Right kidney (tissue), 1 donor: ENCODE data around the gene UGT1A4.

ENCODE experiments used
- DNase-seq: peaks from one replicate; pipeline ENCODE4 v3.0.0-alpha.2; 2016

Gene UGT1A4

DNA sequence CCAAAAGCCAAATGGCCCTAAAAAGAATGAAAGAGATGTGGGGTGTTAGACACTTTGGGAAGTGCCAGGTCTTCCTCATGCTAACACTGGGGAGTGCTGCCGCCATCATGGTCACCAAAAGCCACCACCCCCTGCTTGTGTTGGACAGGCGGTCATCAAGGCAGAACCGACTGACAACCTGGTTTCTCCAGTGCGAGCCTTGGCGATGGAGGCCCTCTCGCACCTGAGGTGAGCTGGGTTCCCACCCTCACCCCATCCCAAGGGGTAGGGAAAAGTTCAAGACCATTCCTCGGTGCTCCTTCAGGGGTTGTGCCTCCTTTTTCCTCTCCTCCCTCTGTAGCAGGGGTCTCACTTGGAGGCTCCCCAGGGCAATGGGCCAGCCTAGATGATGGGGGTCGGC lies 93.2 kb downstream of the UGT1A4 start:
- DNase-seq: no peak

DNA sequence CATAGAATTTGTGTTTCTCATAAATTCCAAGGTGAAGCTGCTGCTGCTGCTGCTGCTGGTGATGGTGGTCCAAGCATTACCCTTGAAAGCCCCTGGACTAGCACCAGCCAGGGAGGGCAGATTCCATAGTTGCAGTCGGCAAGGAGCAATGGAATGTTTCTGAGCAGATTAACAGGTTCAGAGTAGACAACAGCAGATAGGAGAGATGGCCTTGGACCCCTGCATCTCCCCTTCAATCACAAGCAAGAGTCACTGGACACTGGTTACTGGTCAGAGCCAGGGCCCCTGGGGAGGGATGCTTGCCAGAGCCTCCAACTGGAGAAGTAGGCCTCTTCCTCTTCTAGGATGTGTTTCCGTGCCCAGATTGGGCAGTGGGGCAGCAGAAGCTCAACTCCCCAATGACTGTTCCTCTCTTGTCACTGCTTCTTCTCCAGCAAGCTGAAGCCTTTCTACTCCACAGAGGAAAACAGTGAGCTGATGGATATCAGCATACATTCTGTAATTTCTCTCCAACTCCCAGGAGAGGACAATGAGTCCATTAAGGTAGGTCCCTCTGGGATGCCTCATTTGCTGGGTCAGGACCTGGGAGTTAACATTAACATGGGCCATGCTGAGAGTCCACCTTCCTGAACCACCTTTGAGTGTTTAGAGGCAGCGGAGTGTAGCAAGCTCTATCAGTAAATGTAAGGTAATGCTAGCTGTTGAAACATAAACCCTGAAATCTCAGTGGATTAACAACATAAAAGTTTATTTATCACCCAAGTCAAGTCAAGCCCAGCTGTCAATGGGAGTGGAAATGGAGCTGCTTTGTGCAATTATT lies 94.9 kb downstream of the UGT1A4 start:
- peak; percentile 34 for DNase-seq

DNA sequence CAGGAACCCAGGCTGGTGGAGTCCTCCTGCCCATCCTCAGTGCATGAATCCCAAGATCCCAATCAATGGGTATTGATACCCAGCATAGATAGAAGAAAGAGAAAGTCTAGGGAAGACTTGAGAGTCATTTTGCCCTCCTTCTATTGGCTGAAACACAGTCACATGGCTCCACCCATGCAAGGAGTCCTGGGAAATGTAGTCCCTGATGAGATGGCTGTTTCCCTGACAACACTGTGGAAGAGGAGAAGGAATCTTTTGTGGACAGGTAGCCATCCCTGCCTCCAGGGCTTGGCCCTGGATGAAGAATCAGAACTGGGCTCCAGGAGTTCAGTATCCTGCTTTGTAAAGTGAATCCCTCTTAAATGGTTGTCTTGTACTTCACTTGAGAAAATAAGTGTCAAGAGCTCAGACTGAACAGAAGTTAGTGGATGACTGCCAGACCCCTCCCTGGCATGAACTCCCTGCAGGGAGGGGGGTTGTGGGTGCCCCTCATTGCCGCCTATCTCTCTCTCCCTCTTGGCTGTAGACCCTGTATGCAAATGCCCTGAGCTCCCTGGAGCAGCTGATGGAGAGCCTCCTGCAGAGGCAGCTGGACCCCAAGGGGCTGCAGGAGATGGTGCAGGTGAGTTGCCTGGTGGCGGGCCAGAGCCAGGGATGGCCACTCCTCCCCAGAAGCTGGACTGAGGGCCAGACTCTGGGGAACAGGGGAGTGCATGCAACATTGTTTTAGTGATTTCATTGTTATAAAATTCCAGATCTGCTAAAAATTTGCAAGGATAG lies 95.7 kb downstream of the UGT1A4 start:
- DNase-seq: peak; percentile 33

DNA sequence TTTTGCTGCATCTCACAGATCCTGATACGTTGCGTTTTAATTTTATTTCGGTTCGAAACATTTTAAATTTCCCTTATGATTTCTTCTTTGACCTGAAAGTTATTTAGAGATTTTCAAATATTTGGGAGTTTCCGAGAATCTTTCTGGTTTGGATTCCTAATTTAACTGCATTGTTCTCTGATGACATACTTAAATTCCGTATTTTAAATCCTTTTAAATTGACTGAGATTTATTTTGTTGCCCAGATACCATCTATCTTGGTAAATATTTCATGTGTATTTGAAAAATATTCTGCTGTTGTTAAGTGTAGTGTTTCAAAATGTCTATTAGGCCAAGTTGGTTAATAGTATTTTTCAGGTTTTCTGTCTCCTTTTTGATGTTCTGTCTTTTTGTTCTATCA lies 97.3 kb downstream of the UGT1A4 start:
- DNase-seq: no peak

DNA sequence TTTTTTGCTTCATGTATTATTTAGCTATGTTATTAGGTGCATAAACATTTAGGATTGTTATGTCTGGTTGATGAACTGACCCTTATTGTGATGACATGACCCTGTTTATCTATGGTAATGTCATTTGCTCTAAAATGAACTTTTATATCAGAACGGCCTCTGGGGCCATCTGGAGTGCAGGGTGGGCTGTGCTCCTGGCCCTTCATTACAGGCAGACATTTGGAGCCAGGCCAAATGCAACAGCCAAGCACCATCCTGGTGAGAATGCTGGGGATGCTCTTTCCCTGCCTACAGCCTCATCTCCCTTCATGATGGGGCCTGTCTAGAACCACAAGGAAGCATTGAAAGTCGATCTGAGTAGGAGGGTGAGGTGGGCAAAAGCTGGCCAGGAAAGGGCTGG lies 97.8 kb downstream of the UGT1A4 start:
- no peak for DNase-seq

DNA sequence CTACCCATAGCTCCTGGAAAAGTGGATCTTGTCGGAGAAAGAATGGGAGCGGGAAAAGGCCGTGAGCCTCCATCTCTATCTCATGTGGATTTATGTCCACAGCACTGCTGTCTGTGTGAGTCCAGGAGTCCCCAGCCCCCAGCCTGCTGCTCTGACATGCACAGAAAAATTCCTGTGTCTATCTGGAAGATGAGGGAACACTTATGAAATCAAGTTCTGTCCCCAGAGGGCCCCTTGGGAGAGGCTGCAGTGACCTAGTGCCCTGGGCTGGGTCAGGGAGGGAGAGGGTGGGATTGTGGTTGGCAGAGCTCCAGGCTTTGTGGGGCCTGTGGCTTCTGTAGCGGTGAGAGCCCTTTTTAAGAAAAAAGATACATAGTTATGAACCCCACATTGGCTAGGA lies 98.2 kb downstream of the UGT1A4 start:
- DNase-seq: no peak

DNA sequence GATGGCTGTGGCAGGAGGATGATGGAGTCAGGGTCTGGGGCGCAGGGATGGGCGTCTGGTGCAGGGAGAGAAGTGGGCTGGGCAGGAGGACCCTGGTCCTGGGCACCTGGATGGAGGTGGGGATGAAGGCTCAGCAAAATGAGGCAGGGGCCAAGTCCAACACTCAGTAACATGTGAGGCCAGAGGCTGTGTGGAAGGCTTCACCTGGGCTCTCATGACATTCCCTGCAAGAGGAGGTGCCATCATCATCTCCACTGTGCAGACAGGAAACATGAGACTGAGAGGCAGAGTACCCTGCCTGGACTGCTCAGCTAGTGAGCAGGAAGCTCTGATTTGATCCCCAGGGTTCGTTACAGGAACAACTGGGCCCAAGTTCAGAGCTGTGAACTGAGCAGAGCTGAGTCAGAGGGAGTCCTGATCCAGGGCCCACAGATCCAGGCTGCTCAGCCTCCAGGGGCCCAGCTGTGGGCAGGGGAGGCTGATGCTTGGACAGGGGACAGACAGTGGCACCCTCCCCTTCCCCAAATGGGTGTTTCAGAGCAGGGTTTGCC lies 98.9 kb downstream of the UGT1A4 start:
- DNase-seq: no peak

DNA sequence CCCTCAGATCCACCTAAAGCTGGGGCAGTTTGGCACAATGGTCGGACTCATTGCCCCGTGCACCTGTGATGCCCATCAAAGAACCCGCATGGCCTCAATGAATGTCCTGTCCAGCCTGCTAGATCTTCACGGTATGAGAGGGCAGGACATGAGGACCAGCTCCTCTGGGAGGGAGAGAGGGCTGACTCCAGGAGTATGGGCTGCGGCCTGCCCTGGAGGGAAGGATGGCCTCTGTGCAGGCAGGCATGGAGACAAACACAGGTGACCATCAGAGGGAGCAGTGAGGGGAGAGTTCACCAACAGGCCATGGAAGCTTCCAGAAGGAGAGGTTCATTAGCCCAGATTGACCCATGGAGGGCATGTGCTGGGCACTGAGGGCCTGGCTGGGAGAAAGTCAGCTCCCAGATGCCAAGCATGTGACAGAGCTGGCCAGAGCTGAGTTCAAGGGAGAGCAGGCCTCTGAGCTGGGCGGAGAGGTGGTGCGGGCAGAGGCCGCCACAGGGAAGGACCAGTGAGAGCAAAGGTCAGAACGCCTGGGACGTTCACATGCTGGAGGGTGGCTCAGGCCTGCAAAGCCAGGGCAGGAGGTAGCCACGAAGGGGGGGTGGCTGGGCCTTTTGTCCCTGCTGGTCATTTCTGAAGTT lies 99.6 kb downstream of the UGT1A4 start:
- DNase-seq: no peak

DNA sequence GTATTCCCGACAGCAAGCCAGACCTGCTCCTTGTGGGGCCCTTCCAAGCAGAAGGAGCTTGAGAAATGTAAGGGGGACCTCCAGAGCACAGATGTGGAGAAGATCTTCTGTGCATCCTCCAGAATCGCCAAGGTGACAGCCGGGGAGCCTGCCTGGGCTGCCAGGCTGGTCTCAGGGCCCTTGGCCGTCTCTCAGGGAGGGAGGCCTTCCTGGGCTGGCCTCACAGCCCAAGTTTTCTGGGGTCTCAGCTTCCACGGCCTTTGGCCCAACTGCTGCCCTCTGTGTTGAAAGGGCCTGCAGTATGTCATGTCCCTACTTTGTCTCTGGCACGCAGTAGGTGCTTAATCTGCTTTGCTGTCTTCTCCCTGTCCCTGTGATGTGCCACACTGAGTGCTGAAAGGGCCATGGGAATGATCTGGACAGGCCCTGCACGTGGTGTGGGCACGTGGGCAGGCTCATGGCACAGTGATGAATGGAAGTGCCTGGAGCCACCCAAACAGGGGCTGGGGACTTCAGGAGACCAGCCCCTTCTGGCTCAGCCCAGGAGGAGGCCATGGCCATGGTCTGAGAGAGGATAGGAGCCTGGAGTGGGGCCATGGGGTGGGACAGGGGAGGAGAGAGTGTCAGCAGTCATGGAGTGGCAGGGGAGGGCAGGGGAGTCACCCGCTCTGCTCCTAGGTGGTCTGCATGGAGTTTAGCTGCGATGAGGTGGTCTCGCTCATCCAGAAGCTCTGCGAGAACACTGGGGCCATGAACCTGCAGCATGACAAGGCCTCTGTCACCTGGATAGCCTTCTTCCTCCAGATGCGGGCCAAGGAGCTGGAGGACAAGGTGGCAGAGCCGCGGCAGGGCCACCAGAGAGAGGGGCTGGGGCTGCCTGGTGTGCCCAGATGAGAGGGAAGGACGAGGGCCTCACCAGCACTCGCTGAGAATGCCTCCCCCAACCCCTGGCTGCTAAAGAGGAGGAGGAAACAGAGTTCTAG lies 100.4 kb downstream of the UGT1A4 start:
- no peak for DNase-seq

DNA sequence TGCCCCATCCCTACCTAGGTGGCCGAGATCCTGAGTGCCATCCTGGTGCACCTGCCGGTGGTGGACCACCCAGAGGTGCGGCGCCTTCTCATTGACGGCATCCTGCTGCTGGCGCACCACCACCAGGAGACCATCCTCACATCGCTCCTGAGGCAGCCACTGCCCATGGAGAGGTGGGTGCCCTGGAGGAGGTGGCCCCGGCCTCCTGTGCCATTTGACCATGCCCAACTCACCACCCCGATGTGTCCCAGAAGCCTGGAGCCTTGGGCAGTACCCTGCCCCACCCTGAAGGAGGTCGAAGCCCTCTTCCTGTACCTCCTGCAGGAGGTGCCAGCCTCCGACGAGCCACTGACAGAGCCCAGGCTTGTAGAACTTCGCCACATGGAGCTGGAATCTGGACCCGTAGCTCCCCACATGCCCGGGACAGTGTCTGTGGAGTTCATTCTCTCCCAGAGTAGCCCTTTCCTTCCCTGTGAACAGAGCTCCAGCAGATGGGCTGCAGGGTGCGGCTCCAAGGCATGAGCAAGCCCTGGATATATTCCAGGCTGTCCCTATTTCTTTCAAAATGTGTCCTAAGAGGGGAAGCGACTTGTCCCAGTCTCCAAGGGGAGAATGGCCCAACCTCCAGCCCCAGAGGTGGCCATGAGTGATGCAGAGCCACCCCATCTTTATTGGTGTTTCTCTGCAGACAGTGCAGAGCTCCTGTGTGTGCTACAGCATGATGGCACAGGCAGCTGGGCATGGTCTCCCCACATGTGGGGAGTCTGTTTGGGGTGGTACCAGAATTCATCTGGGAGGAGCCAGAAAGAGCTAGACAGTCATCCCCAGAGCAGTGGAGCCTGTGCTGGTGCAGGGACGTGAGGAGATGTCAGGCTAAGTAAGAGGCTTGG lies 101.6 kb downstream of the UGT1A4 start:
- no peak for DNase-seq

DNA sequence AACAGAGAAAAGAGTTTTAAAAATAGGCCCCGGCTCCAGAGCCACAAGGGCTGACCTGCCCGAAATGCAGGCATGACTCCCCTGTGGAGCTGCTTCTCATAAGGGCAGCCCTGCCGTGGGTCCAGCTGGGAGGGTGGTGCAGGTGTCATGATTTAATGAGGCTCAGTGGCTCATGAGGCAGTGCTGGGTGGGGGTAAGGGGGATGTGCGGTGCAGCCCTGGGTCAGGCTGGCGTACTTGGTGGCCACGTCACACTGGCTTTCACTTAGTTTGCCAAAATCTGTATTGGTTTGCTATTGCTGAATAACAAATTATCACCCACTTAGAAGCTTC lies 102.2 kb downstream of the UGT1A4 start:
- no peak for DNase-seq

DNA sequence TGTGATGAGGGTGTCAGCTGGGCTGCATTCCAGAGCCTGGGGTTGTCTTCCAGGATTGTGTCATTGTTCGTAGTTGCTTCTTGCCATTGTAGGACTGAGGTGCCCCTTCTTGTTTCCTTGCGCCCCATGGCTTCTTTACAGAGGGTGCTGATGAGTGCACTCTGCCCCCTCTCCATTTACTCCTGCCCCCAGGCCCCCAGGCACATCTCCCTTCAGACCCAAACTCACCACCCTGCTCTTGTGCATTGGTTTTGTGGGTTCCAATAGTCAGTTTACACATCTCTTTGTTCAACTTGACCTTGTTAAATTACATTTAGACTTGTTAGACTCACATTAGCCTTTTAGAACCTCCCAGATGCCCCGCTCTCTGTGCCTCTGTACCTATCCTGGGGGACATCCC lies 102.7 kb downstream of the UGT1A4 start:
- DNase-seq: no peak

DNA sequence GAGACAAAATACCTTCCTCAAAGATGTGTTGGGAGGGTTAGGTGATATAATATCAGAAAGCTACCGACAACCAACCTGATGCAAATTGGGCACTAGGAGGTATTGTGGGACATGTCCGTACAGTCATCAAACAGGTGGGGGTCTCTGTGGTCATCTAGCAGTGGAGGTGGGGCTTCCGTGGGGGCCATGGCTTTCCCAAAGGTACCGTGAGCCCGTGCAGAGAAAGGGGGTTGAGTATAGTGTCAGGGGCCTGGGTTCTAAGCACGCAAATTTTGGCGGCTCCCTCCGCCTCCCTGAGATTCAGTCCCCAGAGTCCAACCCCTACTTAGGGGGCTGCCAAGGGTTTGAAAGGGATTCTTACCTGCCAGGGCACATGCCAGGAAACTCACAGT lies 103.2 kb downstream of the UGT1A4 start:
- no peak for DNase-seq

DNA sequence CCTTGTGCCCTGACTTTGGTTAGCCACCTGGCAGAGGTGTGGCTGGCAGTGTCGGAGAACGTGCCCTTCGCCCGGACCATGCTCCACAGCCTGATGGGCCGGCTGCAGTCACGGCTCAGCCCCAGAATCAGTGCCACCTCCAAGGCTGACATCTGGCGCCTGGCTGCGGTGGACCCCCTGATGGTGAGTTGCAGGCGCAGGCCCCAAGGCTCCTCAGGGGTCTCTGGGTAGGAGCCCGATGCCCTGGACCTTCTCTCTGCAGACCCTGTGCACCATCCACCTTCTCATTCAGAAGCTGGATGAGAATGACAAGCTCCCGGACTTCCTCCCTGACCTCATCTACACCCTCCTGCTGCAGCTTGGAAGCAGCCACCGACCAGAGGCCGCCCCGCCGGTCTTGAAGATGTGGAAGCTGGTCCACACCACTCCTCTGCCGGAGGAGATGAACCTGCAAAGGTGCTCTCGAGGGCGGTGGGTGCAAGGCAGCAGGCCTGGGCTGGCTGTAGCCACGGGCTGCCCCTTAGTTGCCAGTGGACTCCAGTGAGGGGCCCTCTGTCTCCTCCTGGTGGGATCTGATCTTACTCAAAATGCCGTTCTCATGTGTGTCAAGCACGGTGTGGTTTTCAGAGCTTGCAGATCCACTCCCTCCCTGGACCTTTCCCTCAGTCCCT lies 103.7 kb downstream of the UGT1A4 start:
- DNase-seq: no peak
